HG02623 (cell line): ENCODE results near the gene SHMT1.
"Not testable (repeated sequence)": the region's sequence is repeated elsewhere in the genome, so short reads cannot be mapped to it uniquely, and the experiment has no call there.

Experiments used
- ATAC-seq: cut with Tn5 transposase; IDR thresholded peaks from one replicate; pipeline ENCODE4 v1.9.1; 2021; ENCODE audit warnings: moderate library complexity; ENCODE audit not compliant: unreplicated experiment

The SHMT1 gene

GRCh38 chr17:18379246-18380146 is 16.1 kb upstream of the SHMT1 start:
- ATAC-seq: no peak

- not testable (repeated sequence) for ATAC-seq
Observed at GRCh38 chr17:18378614-18379013, 15.3 kb upstream of the SHMT1 start.

GRCh38 chr17:18378205-18378505 is 14.8 kb upstream of the SHMT1 start:
- no peak for ATAC-seq

GRCh38 chr17:18377437-18378204 is 14.3 kb upstream of the SHMT1 start, which contains the start of gene EVPLL:
Gene EVPLL (plus strand): TSS chr17:18377778. CDS start chr17:18380938, 3,160 bp downstream.
- ATAC-seq: no peak

GRCh38 chr17:18374216-18374615 is 10.9 kb upstream of the SHMT1 start:
- ATAC-seq: no peak

GRCh38 chr17:18373181-18373580 is 9.8 kb upstream of the SHMT1 start:
- ATAC-seq: not testable (repeated sequence)

GRCh38 chr17:18371455-18371854 is 8.1 kb upstream of the SHMT1 start:
- ATAC-seq: no peak

GRCh38 chr17:18370761-18371160 is 7.4 kb upstream of the SHMT1 start:
- no peak for ATAC-seq

- ATAC-seq: no peak
Observed at GRCh38 chr17:18368946-18369345, 5.6 kb upstream of the SHMT1 start.

GRCh38 chr17:18364166-18364565 is 816 bp upstream of the SHMT1 start:
- ATAC-seq: no peak

- ATAC-seq: no peak
Observed at GRCh38 chr17:18362698-18363100, 651 bp downstream of the SHMT1 start.

- ATAC-seq: no peak
Observed at GRCh38 chr17:18361837-18362697, 1.3 kb downstream of the SHMT1 start.

- ATAC-seq: no peak
Observed at GRCh38 chr17:18360518-18360917, 2.8 kb downstream of the SHMT1 start.

GRCh38 chr17:18356624-18357023 is 6.7 kb downstream of the SHMT1 start:
- ATAC-seq: no peak

GRCh38 chr17:18353541-18353940 is 9.8 kb downstream of the SHMT1 start:
- no peak for ATAC-seq

- no peak for ATAC-seq
Observed at GRCh38 chr17:18344021-18344420, 19.3 kb downstream of the SHMT1 start.

GRCh38 chr17:18339933-18340332 is 23.4 kb downstream of the SHMT1 start:
- ATAC-seq: no peak

- ATAC-seq: not testable (repeated sequence)
Observed at GRCh38 chr17:18338158-18338557, 25.2 kb downstream of the SHMT1 start.

GRCh38 chr17:18332909-18333489 is 30.4 kb downstream of the SHMT1 start:
- no peak for ATAC-seq

- ATAC-seq: no peak
Observed at GRCh38 chr17:18331879-18332278, 31.5 kb downstream of the SHMT1 start.
